Activated B cell treated with CpG ODN at 0.5 μM for 24 hours (primary cell): Measurements from ENCODE around the gene SGPL1. TPM values are rescaled to one million over a fixed set of nuclear protein-coding genes. Genes with fewer than 3 reads are reported as not detected.
"Not testable (repeated sequence)": the region's sequence is repeated elsewhere in the genome, so short reads cannot be mapped to it uniquely, and the experiment has no call there.

Source experiments
- ATAC-seq: fragments of 200-7000 bp; cut with Tn5 transposase; one replicate; pipeline ENCODE4 v1.10.0; 2021; ENCODE audit warnings: low read depth, mild to moderate bottlenecking, moderate library complexity
- CTCF ChIA-PET: fragments of 350-600 bp; sonication (Branson Sonifier 250); formaldehyde crosslinking; loops from one replicate; lab custom pipeline; 2021; ENCODE audit warnings: antibody characterized with exemption; lab: Charles Lee
- POLR2A ChIA-PET: fragments of 350-600 bp; sonication (Branson Sonifier 250); formaldehyde crosslinking; loops from one replicate; lab custom pipeline; 2021; ENCODE audit warnings: antibody characterized with exemption; lab: Charles Lee
- DNase-seq: peaks from one replicate; pipeline ENCODE4 v3.0.0; 2022
- H3K27ac Mint-ChIP-seq: one replicate; pipeline ENCODE4 v1.8.0; 2020; ENCODE audit warnings: mixed read lengths
- H3K27me3 Mint-ChIP-seq: one replicate; pipeline ENCODE4 v1.8.0; 2021; ENCODE audit warnings: mixed read lengths
- H3K36me3 Mint-ChIP-seq: one replicate; pipeline ENCODE4 v1.8.0; 2021; ENCODE audit warnings: low read depth, mixed read lengths
- H3K4me1 Mint-ChIP-seq: one replicate; pipeline ENCODE4 v1.8.0; 2021; ENCODE audit warnings: mixed read lengths
- H3K4me3 Mint-ChIP-seq: one replicate; pipeline ENCODE4 v1.8.0; 2020; ENCODE audit warnings: mild to moderate bottlenecking, mixed read lengths
- H3K9me3 Mint-ChIP-seq: one replicate; pipeline ENCODE4 v1.8.0; 2020; ENCODE audit warnings: mixed read lengths
- CTCF ChIP-seq: fragments of 200-600 bp; IDR thresholded peaks from one replicate; pipeline ENCODE4 v1.8.0; 2022; ENCODE audit warnings: antibody characterized with exemption, mild to moderate bottlenecking
- intact Hi-C: fragments of 100-400 bp; cut with micrococcal nuclease; formaldehyde crosslinking; loops from one replicate; pipeline ENCODE4 v1.15.1; 2024
- total RNA-seq: library from RNA; stranded (reverse); gene quantifications from 2 replicates; pipeline ENCODE4 v1.2.3, GENCODE V29; 2022

SGPL1 gene
- total RNA-seq, 1 donor from 2014 or later: 36.3 TPM

DNA sequence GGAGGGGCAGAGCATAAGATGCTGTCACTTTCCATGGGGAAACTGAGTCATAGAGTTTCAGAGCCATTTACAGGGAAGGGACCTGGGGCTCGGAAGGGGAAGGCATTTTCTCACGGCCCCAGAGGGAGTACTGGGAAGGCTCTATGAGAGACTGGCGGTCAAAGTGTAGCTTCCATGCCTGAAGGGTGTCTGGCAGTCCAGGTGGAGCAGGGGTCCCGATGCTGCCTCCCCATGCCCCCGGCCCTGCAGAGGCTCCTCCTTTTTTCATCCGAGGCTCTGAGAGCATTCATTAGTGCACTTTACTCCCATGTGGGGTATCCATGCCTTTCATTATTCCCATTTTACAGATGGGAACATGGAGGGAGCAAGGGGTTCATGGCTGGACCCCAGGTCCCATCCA lies 100.5 kb downstream of the SGPL1 start:
- CTCF ChIA-PET: no interaction called here
- peaks cover 9% of the 10 kb centered on the region for H3K27me3 Mint-ChIP-seq
- POLR2A ChIA-PET: no interaction called here
- H3K4me1 Mint-ChIP-seq: no peaks in the 10 kb centered on the region
- TF ChIP-seq CTCF: no peak
- no peaks in the 10 kb centered on the region for H3K9me3 Mint-ChIP-seq
- no peaks in the 10 kb centered on the region for H3K36me3 Mint-ChIP-seq
- intact Hi-C loops: no loop called here
- H3K4me3 Mint-ChIP-seq: no peak overlapping the region
- DNase-seq (no peak), ATAC-seq (no peak)
- no peak overlapping the region for H3K27ac Mint-ChIP-seq

DNA sequence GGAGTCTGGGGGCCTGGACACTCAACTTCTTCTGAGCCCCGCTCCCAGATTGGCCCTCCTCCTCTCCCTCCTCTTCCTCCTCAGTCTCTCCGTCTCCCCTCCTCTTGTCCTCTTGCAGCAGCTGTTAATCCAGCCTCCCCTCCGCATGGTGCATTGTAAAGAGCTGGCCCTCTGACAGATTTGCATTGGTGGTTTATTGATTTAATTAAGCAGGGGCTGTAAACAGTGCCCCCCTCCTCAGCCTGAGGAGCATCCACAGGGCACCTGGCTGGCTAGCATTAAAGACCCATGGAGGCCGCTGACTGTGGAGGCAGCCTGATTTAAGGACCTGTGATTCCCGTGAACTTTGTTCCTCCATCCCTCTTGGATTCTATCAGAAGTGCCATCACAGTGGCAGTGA lies 101.5 kb downstream of the SGPL1 start:
- Mint-ChIP-seq H3K36me3 (no peaks in the 10 kb centered on the region), H3K4me3 (no peak overlapping the region), H3K4me1 (no peaks in the 10 kb centered on the region), H3K27ac (no peak overlapping the region), H3K27me3 (peaks cover 14% of the 10 kb centered on the region), H3K9me3 (no peaks in the 10 kb centered on the region)
- POLR2A ChIA-PET: no interaction called here
- ATAC-seq (no peak), DNase-seq (no peak)
- CTCF ChIA-PET: no interaction called here
- no peak for TF ChIP-seq CTCF
- intact Hi-C loops: no loop called here

DNA sequence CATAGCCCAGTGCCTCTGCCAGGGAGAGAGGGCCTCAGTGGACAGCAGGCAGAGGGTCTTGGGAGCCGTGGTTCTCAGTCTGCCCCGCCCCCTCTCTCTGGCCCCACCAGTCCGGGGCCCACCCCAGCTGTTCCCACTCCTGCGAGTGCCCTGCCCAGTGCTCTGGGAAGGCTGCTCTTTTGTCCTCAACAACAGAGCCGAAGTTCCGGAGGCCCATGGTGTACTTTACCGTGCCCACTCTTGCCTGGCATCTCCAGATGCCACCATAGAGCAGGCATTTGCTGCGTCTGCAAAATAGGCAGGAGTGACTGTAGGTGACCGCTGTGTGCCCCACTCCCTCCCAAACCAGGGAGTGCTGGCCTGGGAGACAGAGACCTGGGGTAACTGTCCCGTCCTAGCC lies 101.9 kb downstream of the SGPL1 start:
- CTCF ChIA-PET: no interaction called here
- ATAC-seq (no peak), DNase-seq (no peak)
- Mint-ChIP-seq H3K4me1 (no peaks in the 10 kb centered on the region), H3K36me3 (no peaks in the 10 kb centered on the region), H3K27ac (no peak overlapping the region), H3K9me3 (no peaks in the 10 kb centered on the region), H3K4me3 (no peak overlapping the region), H3K27me3 (peaks cover 17% of the 10 kb centered on the region)
- POLR2A ChIA-PET: no interaction called here
- no peak for TF ChIP-seq CTCF
- intact Hi-C loops: no loop called here

DNA sequence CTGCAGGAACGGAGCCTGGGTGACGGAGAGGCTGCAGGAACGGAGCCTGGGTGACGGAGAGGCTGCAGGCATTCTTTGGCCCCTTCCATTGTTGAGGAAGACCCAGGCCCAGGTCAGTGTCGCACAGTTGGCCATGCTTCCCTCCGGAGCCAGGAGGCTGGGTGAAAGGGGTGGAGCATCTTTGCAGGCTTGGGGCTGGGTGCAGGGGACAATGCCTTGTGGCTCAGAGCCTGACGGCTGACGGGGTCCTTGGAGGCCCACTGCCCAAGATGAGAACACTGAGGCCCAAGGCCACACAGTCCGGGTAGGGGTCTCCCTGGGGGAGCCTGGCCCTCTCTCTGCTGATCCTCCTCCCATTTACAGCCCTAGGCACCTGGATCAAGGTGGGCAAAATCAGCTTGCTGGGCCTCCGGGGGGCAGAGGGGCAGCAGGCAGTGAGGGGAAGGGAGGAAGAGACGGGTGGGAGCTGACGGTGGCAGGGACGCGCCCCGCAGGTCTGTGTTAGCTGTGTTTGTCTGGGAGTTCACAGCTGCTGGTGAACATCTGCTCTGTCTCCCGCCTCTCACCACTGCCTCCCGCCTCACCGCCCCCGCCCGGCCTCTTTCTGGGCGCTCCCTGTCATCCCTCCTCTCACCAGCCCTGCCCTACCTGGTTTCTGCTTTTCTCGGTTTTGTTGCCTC lies 103.2 kb downstream of the SGPL1 start:
- H3K27me3 Mint-ChIP-seq: peaks cover 20% of the 10 kb centered on the region
- POLR2A ChIA-PET: no interaction called here
- no peaks in the 10 kb centered on the region for H3K36me3 Mint-ChIP-seq
- no peaks in the 10 kb centered on the region for H3K9me3 Mint-ChIP-seq
- ATAC-seq (no peak), DNase-seq (no peak)
- H3K4me3 Mint-ChIP-seq: no peak overlapping the region
- H3K4me1 Mint-ChIP-seq: no peaks in the 10 kb centered on the region
- TF ChIP-seq CTCF: no peak
- H3K27ac Mint-ChIP-seq: no peak overlapping the region
- CTCF ChIA-PET: no interaction called here
- intact Hi-C loops: no loop called here

GRCh38 chr10:70919906-70920305 lies 104.2 kb downstream of the SGPL1 start:
- CTCF ChIA-PET, H3K4me1 Mint-ChIP-seq, intact Hi-C loops, H3K4me3 Mint-ChIP-seq, POLR2A ChIA-PET, H3K27ac Mint-ChIP-seq, H3K36me3 Mint-ChIP-seq, H3K9me3 Mint-ChIP-seq, ATAC-seq, DNase-seq: not testable (repeated sequence)
- H3K27me3 Mint-ChIP-seq: peaks cover 20% of the 10 kb centered on the region

GRCh38 chr10:70920519-70920918 lies 104.8 kb downstream of the SGPL1 start:
- intact Hi-C loops: no loop called here
- no peak overlapping the region for H3K4me3 Mint-ChIP-seq
- ChIA-PET POLR2A (no interaction called here), CTCF (no interaction called here)
- DNase-seq (no peak), ATAC-seq (no peak)
- no peak for TF ChIP-seq CTCF
- H3K36me3 Mint-ChIP-seq: no peaks in the 10 kb centered on the region
- no peak overlapping the region for H3K27ac Mint-ChIP-seq
- peaks cover 4% of the 10 kb centered on the region for H3K4me1 Mint-ChIP-seq
- H3K9me3 Mint-ChIP-seq: no peaks in the 10 kb centered on the region
- peaks cover 26% of the 10 kb centered on the region for H3K27me3 Mint-ChIP-seq
